NCI-H2196 (cell line): ENCODE data around the gene ADGRD1.
"Not testable (repeated sequence)": the region's sequence is repeated elsewhere in the genome, so short reads cannot be mapped to it uniquely, and the experiment has no call there.

ENCODE experiments used
- DNase-seq: peaks from one replicate; lab custom pipeline; 2025; ENCODE audit not compliant: unreplicated experiment; lab: John Stamatoyannopoulos, UW

ADGRD1 gene

GRCh38 chr12:130983328-130984017 is 29.8 kb downstream of the ADGRD1 start:
- DNase-seq = no peak

GRCh38 chr12:130984183-130985058 is 30.7 kb downstream of the ADGRD1 start:
- DNase-seq = no peak

- no peak for DNase-seq
Measured at GRCh38 chr12:130987151-130987931, 33.6 kb downstream of the ADGRD1 start.

- no peak for DNase-seq
Measured at GRCh38 chr12:130988261-130988660, 34.6 kb downstream of the ADGRD1 start.

- DNase-seq = no peak
Measured at GRCh38 chr12:130988751-130989150, 35.0 kb downstream of the ADGRD1 start.

GRCh38 chr12:130989391-130989790 is 35.7 kb downstream of the ADGRD1 start:
- no peak for DNase-seq

GRCh38 chr12:130990034-130990433 is 36.3 kb downstream of the ADGRD1 start:
- DNase-seq = no peak

- DNase-seq = peak; percentile 63
Measured at GRCh38 chr12:130992448-130992847, 38.7 kb downstream of the ADGRD1 start.

- no peak for DNase-seq
Measured at GRCh38 chr12:130992979-130993538, 39.4 kb downstream of the ADGRD1 start.

GRCh38 chr12:130993759-130994670 is 40.3 kb downstream of the ADGRD1 start:
- DNase-seq = no peak

- DNase-seq = no peak
Measured at GRCh38 chr12:130994821-130995375, 41.2 kb downstream of the ADGRD1 start.

- DNase-seq = not testable (repeated sequence)
Measured at GRCh38 chr12:130995386-130995969, 41.8 kb downstream of the ADGRD1 start.

GRCh38 chr12:130998136-130998535 is 44.4 kb downstream of the ADGRD1 start:
- DNase-seq = no peak

- no peak for DNase-seq
Measured at GRCh38 chr12:131000000-131000486, 46.3 kb downstream of the ADGRD1 start.

GRCh38 chr12:131001493-131001892 is 47.8 kb downstream of the ADGRD1 start:
- no peak for DNase-seq

GRCh38 chr12:131002216-131002631 is 48.5 kb downstream of the ADGRD1 start:
- DNase-seq = no peak

- no peak for DNase-seq
Measured at GRCh38 chr12:131003036-131003715, 49.5 kb downstream of the ADGRD1 start.

GRCh38 chr12:131003716-131004045 is 50.0 kb downstream of the ADGRD1 start:
- no peak for DNase-seq

GRCh38 chr12:131004166-131004565 is 50.5 kb downstream of the ADGRD1 start:
- DNase-seq = no peak
